GM21576 (cell line): Measurements from ENCODE around the gene DBX2.
"Not testable (repeated sequence)": the region's sequence is repeated elsewhere in the genome, so short reads cannot be mapped to it uniquely, and the experiment has no call there.

Experiments used
- ATAC-seq: cut with Tn5 transposase; IDR thresholded peaks from one replicate; pipeline ENCODE4 v1.9.1; 2021; ENCODE audit warnings: mild to moderate bottlenecking, moderate library complexity; ENCODE audit not compliant: unreplicated experiment

Gene DBX2

DNA sequence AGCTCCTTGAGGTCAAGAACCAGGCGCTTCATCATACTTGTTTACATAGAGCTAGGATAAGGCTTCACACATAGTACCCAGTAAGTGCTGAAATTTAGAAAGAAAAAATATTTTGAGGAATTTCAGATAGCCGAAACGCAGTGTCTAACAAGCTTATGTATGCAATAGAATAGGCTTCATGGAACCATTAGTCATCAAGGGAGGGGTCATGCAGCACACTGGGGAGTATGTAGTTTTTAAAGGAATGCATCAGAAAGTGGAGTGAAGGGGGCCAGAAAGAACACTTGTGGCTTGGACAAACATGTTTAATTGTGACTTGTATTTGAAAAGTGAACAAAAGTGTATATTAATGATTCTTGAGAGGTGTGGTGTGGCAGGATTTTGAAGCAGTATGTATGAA, 38.1 kb downstream of the DBX2 start:
- ATAC-seq, result no peak

- no peak for ATAC-seq
Measured at GRCh38 chr12:45010059-45010458, 40.8 kb downstream of the DBX2 start.

GRCh38 chr12:45008211-45008610, 42.7 kb downstream of the DBX2 start:
- no peak for ATAC-seq

DNA sequence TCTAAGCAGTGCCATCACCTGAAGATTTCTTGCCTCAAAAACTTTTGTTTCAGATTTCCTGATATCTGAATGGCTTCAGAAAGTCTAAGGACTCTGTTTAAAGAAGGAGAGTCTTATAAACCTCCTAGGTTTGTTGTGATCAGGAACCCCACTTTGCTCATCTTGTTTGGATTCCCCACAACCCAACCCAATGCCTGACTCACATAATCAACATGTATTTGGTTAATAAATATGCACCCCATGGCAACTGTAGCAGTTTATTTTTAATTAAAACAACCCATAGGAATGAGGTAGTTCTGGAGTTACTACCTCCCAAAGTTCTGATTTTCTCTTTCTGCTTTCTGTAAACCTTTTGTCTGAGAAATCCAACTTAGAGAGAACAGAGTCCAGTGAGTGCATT, 51.5 kb downstream of the DBX2 start:
- no peak for ATAC-seq

DNA sequence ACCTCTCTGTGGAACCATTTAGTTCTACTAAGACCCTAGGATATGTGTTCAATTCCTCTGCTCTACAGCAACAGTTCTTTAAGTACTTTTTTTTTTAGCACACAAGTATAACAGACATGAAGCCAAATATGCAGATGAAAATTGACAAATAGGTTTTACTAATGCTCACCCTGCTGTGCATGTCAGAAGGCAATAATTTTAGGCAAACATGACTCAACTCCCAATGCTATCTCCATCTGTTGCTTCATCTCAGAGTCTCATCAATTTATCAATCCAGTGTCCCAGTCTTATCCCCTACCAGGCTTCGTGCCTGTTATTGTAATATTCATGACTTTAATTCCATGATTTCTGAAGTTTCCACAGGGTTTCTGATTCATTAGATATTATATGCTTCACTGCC, 57.7 kb downstream of the DBX2 start:
- no peak for ATAC-seq

DNA sequence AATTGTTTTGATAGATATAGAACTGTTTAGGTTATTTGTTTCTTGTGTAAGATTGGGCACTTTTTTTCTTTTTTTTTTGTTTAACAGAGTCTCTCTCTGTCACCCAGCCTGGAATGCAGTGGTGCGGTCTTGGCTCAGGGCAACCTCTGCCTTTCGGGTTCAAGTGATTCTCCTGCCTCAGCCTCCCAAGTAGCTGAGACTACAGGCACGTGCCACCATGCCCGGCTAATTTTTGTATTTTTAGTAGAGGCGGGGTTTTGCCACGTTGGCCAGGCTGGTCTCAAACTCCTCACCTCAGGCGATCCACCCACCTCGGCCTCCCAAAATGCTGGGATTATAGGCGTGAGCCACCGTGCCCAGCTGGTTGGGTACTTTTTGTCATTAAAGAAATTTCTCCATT, 66.0 kb downstream of the DBX2 start:
- not testable (repeated sequence) for ATAC-seq

DNA sequence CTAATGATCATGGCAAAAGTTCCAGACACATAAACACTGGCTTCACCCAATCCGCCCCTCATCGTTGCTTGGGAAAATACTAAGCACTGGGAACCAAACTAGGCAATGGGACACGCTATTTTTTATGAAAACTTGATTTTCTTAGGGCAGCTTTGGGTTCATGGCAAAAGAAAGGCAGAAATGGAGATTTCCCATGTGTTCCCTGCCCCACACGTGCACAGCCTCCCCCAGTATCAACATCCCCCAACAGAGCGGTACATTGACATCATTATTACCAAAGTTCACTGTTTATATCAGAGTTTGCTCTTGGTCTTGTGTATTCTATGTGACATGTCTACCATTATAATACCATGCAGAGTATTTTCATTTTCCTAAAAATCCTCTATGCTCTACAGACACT, 71.0 kb downstream of the DBX2 start:
- no peak for ATAC-seq

DNA sequence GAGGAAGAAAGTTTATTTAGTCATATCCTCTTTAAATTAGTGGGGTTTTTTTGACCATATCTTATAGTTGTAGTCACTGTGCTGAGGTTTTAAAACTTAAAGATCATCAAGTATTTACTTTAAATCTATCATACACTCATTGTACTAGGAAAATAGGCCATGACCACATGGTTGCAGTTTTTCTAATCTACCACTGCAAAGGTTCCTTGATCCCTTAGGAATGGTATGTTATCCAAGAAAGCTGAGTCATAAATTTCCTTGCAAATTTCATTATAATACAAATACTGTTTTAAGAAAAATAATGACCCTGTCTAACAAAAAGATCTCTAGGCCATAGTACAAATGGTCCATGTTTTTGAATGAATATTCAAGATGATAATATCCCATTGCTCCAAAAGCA, 74.7 kb downstream of the DBX2 start:
- no peak for ATAC-seq

DNA sequence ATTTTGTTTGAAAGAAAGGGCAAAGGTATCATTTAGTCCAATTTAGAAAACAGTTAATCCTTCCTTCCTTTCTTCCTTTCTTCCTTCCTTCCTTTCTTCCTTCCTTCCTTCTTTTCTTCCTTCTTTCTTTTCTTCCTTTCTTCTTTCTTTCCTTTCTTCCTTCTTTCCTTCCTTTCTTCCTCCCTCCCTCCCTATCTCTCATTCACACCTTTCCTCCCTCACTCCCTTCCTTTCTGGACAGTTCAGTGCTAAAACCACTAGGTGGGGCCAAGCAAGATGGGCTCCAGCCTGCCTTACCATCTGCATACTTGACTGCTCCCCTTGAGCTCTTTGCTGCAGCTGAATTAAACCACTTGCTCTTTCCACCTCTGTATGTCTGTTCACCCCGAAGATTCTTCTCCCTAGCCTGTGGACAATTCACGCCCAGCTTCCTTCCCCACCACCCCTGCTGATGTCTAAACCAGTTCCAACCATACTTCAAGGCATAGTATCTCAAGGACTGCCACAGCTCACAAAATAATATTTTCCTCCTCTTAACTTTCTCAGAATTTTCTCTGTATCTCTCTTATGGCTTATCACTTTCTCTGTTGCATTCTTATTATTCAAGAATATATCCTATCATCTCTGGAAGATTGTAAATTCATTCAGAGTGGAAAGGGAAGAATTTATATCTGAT, 78.0 kb downstream of the DBX2 start:
- ATAC-seq, result no peak

GRCh38 chr12:44968965-44969364, 81.9 kb downstream of the DBX2 start:
- no peak for ATAC-seq
